K562 (cell line): ENCODE results near the gene CPSF4L. TPM values are rescaled to one million over a fixed set of nuclear protein-coding genes. Genes with fewer than 3 reads are reported as not detected.

Source experiments
- ATAC-seq: fragments of 200-7000 bp; cut with Tn5 transposase; 3 replicates; pipeline ENCODE4 v1.9.1; 2020; ENCODE audit warnings: moderate library complexity
- BruUV-seq: library from RNA; stranded (reverse); fragments of 400-500 nt; replicated peaks from 2 replicates; lab custom pipeline; 2021; lab: Mats Ljungman, UMichigan
- CTCF ChIA-PET: fragments of 300-600 bp; formaldehyde crosslinking; extraction: SDS; loops from one replicate; lab custom pipeline; 2021; ENCODE audit warnings: low intra/inter-chr PET ratio; lab: Yijun Ruan, JAX
- POLR2A ChIA-PET: fragments of 300-600, 350-650 bp; sonication (Branson Sonifier 250); formaldehyde crosslinking; extraction: SDS; loops from one replicate; lab custom pipeline; 2021; ENCODE audit warnings: antibody characterized with exemption, inconsistent platforms; lab: Yijun Ruan, JAX
- DNase-seq, 4 experiments: peaks; one replicate each; pipeline versions ENCODE4 v3.0.0 to v3.0.0-alpha.2; 2011 to 2018; ENCODE audit warnings: low spot score in 3 of 4, mixed read lengths in 3 of 4; ENCODE audit errors: extremely low read depth in 1 of 4
- FAIRE-seq: peaks from 2 replicates; lab custom pipeline; 2011; peaks lifted over from hg19 to GRCh38; lab: Jason Lieb, UNC
- H2AFZ ChIP-seq: 2 replicates; pipeline ENCODE4 v1.6.0; 2011; ENCODE audit warnings: low read depth, low read length, control low read depth, inconsistent platforms
- H3K27ac ChIP-seq: fragments of 200-600 bp; 3 replicates; pipeline ENCODE4 v1.8.0; 2011; ENCODE audit warnings: low read depth, mild to moderate bottlenecking, control low read depth, inconsistent platforms, low read length, moderate library complexity, mixed read lengths; ENCODE audit errors: extremely low read depth
- H3K27me3 ChIP-seq, 2 experiments: fragments of 300-600 bp in 1 of 2; 2 replicates in 1 of 2; 3 replicates in 1 of 2; pipeline versions ENCODE4 v1.6.0 to v1.8.0; 2011; ENCODE audit warnings: inconsistent platforms in 2 of 2, low read length in 2 of 2, mild to moderate bottlenecking in 1 of 2, mixed read lengths in 1 of 2, moderate library complexity in 1 of 2; ENCODE audit not compliant: control insufficient read depth in 2 of 2, insufficient read depth in 2 of 2
- H3K36me3 ChIP-seq: fragments of 300-600 bp; 3 replicates; pipeline ENCODE4 v1.8.0; 2011; ENCODE audit warnings: mild to moderate bottlenecking, low read length, inconsistent platforms; ENCODE audit not compliant: control insufficient read depth, insufficient read depth
- H3K4me1 ChIP-seq, 2 experiments: fragments of 200-600 bp in 1 of 2; replicated peaks in 1 of 2; 2 replicates in 1 of 2; 3 replicates in 1 of 2; pipeline versions ENCODE4 v1.5.1 to v1.8.0; 2011; ENCODE audit warnings: inconsistent platforms in 2 of 2, low read length in 2 of 2, mild to moderate bottlenecking in 1 of 2, mixed read lengths in 1 of 2, moderate library complexity in 1 of 2; ENCODE audit not compliant: control insufficient read depth in 2 of 2, insufficient read depth in 2 of 2
- H3K4me2 ChIP-seq: 2 replicates; pipeline ENCODE4 v1.6.1; 2011; ENCODE audit warnings: low read length, control low read depth, inconsistent platforms, mixed read lengths; ENCODE audit not compliant: insufficient read depth
- H3K4me3 ChIP-seq: fragments of 200-600 bp; sonication (generic), shearing (Covaris generic); 2 replicates; pipeline ENCODE4 v1.5.1; 2016; ENCODE audit warnings: control low read depth, inconsistent platforms
- H3K79me2 ChIP-seq: fragments of 200-600 bp; 3 replicates; pipeline ENCODE4 v1.8.0; 2011; ENCODE audit warnings: low read length, inconsistent platforms; ENCODE audit not compliant: control insufficient read depth, insufficient read depth
- H3K9ac ChIP-seq, 2 experiments: 2 replicates each; pipeline versions ENCODE4 v1.6.0 to v1.6.1; 2011; ENCODE audit warnings: low read depth in 2 of 2, low read length in 2 of 2, control low read depth in 1 of 2, inconsistent platforms in 1 of 2, mild to moderate bottlenecking in 1 of 2, mixed read lengths in 1 of 2; ENCODE audit not compliant: insufficient read depth in 1 of 2
- H3K9me1 ChIP-seq: one replicate; pipeline ENCODE4 v1.6.0; 2011; ENCODE audit warnings: inconsistent platforms, mild to moderate bottlenecking, low read length, moderate library complexity; ENCODE audit not compliant: control insufficient read depth, insufficient read depth
- H3K9me3 ChIP-seq: replicated peaks from 2 replicates; pipeline ENCODE4 v1.5.1; 2011; ENCODE audit warnings: low read depth, low read length, inconsistent platforms; ENCODE audit not compliant: control insufficient read depth, insufficient read depth
- H4K20me1 ChIP-seq: replicated peaks from 2 replicates; pipeline ENCODE4 v1.6.1; 2011; ENCODE audit warnings: low read length, inconsistent platforms, mixed read lengths; ENCODE audit not compliant: control insufficient read depth, insufficient read depth
- CXXC5 ChIP-seq: fragments of 250-450 bp; sonication (Bioruptor Pico); IDR thresholded peaks from 2 replicates; pipeline ENCODE4 v1.8.0; 2022; ENCODE audit warnings: inconsistent platforms, mild to moderate bottlenecking, moderate library complexity
- SMARCA4 ChIP-seq: fragments of 450-650 bp; IDR thresholded peaks from 2 replicates; pipeline ENCODE4 v1.6.1; 2016
- ZSCAN29 ChIP-seq: fragments of 450-650 bp; IDR thresholded peaks from 2 replicates; pipeline ENCODE4 v1.6.1; 2017
- WGBS: fragments of 100-300 bp; shearing (Covaris generic); methylation state at CpG from one replicate; pipeline ENCODE4 v1.1.6; 2016; ENCODE audit warnings: low coverage, mixed read lengths; ENCODE audit not compliant: insufficient coverage; ENCODE audit errors: missing lambda C conversion rate; 5-methylcytosine and 5-hydroxymethylcytosine counted together
- in situ Hi-C: fragments of 300-500 bp; cut with MboI; formaldehyde crosslinking; loops from 4 replicates; pipeline ENCODE4 v1.15.0; 2018; ENCODE audit warnings: inconsistent platforms, mixed read lengths
- intact Hi-C: fragments of 100-400 bp; cut with micrococcal nuclease; formaldehyde crosslinking; loops from 2 replicates; pipeline ENCODE4 v1.14.2; 2022
- polyA plus RNA-seq, 8 experiments: library from polyadenylated mRNA; depleted of rRNA in 4 of 8; stranded (reverse) in 5 of 8; unstranded in 3 of 8; fragments of >200 nt; fragmentation: Nextera tagmentation in 2 of 8; fragmentation: Illumina TruSeq in 1 of 8; extraction: Ambion mirVana in 2 of 8; extraction: Trizol in 1 of 8; gene quantifications; 2 replicates each; pipeline versions ENCODE4 v1.2.1 to v1.2.3, GENCODE V29; 2011 to 2014; ENCODE audit warnings: inconsistent platforms in 1 of 8, missing spikeins in 1 of 8
- total RNA-seq, 7 experiments: library from RNA; depleted of rRNA in 6 of 7; stranded (reverse); fragments of >200 nt in 6 of 7; fragmentation: Illumina TruSeq in 2 of 7; extraction: Trizol in 2 of 7; gene quantifications; 2 replicates each; pipeline versions ENCODE4 v1.2.1 to v1.2.3, GENCODE V29; 2011 to 2021; ENCODE audit warnings: low replicate concordance in 1 of 7
- TF ChIP-seq, protein P1 (sequence below): IDR thresholded peaks from 2 replicates; pipeline ENCODE4 v1.6.1; 2011; ENCODE audit warnings: borderline replicate concordance, low read depth, mild to moderate bottlenecking, moderate library complexity, low read length; ENCODE audit not compliant: insufficient read depth, poor library complexity, severe bottlenecking

The CPSF4L gene
- total and polyA plus RNA-seq, 9 of the 15 experiments (the other 6 are each of a cell fraction or from before 2014, with no cell fraction given) = not detected

DNA sequence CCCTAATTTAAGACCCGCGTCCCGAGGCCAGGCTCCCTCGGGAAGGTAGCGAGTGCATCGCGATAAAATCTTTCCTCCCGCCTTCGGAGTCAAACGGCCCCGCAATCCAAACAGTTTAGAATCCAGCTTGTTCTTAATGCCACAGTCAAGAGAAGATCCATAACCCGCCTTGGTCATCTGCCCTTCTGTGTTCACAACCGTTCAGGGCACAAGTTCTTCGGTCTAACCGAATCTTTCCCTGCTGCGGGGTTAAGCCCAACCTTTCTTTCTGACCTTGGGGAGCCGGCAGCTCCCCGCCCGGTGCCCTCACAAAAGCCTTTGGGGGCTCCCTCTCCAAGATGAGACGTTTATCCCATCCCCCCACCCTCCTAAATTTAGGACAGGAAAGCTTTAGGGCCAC lies 30.3 kb downstream of the CPSF4L start:
- no TSS peak for BruUV-seq
- peaks cover 19 to 35% of the 10 kb centered on the region in 2 experiments for H3K4me1 ChIP-seq
- H3K9me3 ChIP-seq = no peaks in the 10 kb centered on the region
- peak overlapping the region; percentile 97 for H3K4me2 ChIP-seq
- DNase-seq (peak in 2 of 4 experiments; percentile 50 to 63), FAIRE-seq (no peak), ATAC-seq (peak; percentile 5; the same call in 2 of the 3 replicates)
- no peaks in the 10 kb centered on the region for H3K27me3 ChIP-seq
- in situ Hi-C loops (no loop called here), intact Hi-C loops (no loop called here)
- H3K9me1 ChIP-seq = no peaks in the 10 kb centered on the region
- CTCF ChIA-PET = no interaction called here
- POLR2A ChIA-PET = interaction anchor here (0.6 to 2.3 kb wide), 11 partner anchors 9 to 357 kb away, joined by 3 to 10 read pairs (median 4); partner anchors contain the start of gene COG1
- H3K27ac ChIP-seq = peak overlapping the region; percentile 89
- WGBS = 0% methylated on average over 20 of the region's 20 CpGs
- H3K79me2 ChIP-seq = peaks cover 81% of the 10 kb centered on the region
- TF ChIP-seq SMARCA4 (peak; percentile 22), ZSCAN29 (0 out of 2 replicates have a peak, but pooled peaks have one; percentile 26), CXXC5 (CRISPR knock-in tag) (peak; percentile 40)
- TF ChIP-seq, protein P1, sequence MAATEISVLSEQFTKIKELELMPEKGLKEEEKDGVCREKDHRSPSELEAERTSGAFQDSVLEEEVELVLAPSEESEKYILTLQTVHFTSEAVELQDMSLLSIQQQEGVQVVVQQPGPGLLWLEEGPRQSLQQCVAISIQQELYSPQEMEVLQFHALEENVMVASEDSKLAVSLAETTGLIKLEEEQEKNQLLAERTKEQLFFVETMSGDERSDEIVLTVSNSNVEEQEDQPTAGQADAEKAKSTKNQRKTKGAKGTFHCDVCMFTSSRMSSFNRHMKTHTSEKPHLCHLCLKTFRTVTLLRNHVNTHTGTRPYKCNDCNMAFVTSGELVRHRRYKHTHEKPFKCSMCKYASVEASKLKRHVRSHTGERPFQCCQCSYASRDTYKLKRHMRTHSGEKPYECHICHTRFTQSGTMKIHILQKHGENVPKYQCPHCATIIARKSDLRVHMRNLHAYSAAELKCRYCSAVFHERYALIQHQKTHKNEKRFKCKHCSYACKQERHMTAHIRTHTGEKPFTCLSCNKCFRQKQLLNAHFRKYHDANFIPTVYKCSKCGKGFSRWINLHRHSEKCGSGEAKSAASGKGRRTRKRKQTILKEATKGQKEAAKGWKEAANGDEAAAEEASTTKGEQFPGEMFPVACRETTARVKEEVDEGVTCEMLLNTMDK = no peak
- H4K20me1 ChIP-seq = peaks cover 11% of the 10 kb centered on the region
- peak overlapping the region; percentile 95 for H3K4me3 ChIP-seq
- H3K9ac ChIP-seq = peak overlapping the region; percentile 76 to 93
- peaks cover 33% of the 10 kb centered on the region for H3K36me3 ChIP-seq
- peak overlapping the region; percentile 90 for H2AFZ ChIP-seq
